Measurements from ENCODE around the gene DMRTC2. TPM values are rescaled to one million over a fixed set of nuclear protein-coding genes. Genes with fewer than 3 reads are reported as not detected.

DMRTC2 gene
- total RNA-seq, 1 experiment from 2014 or later: not detected

GRCh38 chr19:41864374-41864773, 19.5 kb downstream of the DMRTC2 start:
- ATAC-seq: no peak
- peaks cover 30% of the 10 kb centered on the region for H3K36me3 ChIP-seq (ENCODE audit: control insufficient read depth, insufficient read depth, low read length)
- H3K9me3 ChIP-seq (ENCODE audit: control insufficient read depth, insufficient read depth, low read depth, low read length): no peaks in the 10 kb centered on the region
- CTCF ChIA-PET: no interaction called here
- DNase-seq (ENCODE audit: low read depth, low spot score): no peak
- TF ChIP-seq TCF7L2 (IDR thresholded peaks at IDR 0.05; ENCODE audit: low read depth, low read length) (no peak), POLR2AphosphoS5 (IDR thresholded peaks at IDR 0.05; ENCODE audit: low read depth, low read length) (no peak), CTCF (IDR thresholded peaks at IDR 0.05) (no peak), SIN3A (IDR thresholded peaks at IDR 0.05; ENCODE audit: borderline replicate concordance, insufficient read depth, low read depth, low read length) (no peak)
- TF ChIP-seq, protein P1, sequence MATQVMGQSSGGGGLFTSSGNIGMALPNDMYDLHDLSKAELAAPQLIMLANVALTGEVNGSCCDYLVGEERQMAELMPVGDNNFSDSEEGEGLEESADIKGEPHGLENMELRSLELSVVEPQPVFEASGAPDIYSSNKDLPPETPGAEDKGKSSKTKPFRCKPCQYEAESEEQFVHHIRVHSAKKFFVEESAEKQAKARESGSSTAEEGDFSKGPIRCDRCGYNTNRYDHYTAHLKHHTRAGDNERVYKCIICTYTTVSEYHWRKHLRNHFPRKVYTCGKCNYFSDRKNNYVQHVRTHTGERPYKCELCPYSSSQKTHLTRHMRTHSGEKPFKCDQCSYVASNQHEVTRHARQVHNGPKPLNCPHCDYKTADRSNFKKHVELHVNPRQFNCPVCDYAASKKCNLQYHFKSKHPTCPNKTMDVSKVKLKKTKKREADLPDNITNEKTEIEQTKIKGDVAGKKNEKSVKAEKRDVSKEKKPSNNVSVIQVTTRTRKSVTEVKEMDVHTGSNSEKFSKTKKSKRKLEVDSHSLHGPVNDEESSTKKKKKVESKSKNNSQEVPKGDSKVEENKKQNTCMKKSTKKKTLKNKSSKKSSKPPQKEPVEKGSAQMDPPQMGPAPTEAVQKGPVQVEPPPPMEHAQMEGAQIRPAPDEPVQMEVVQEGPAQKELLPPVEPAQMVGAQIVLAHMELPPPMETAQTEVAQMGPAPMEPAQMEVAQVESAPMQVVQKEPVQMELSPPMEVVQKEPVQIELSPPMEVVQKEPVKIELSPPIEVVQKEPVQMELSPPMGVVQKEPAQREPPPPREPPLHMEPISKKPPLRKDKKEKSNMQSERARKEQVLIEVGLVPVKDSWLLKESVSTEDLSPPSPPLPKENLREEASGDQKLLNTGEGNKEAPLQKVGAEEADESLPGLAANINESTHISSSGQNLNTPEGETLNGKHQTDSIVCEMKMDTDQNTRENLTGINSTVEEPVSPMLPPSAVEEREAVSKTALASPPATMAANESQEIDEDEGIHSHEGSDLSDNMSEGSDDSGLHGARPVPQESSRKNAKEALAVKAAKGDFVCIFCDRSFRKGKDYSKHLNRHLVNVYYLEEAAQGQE (IDR thresholded peaks at IDR 0.05; ENCODE audit: insufficient read depth in 1 of 2, low read depth in 2 of 2, low read length in 1 of 2): no peak
- in situ Hi-C loops (cut with HindIII; ENCODE audit: low pct_unique_long_range_greater_than_20kb, low sequenced_read_pairs) (no loop called here), intact Hi-C loops (cut with micrococcal nuclease; ENCODE audit: unreplicated experiment) (no loop called here)
- no TSS peak for BruUV-seq (replicated peaks)
- no peaks in the 10 kb centered on the region for H3K27me3 ChIP-seq (ENCODE audit: control insufficient read depth, insufficient read depth, low read length)
- H3K4me3 ChIP-seq (ENCODE audit: low read depth in 2 of 2, low read length in 2 of 2): no peak overlapping the region
- 0 out of 2 replicates have a peak overlapping the region, but pooled peaks have one; percentile 17 for H3K27ac ChIP-seq (ENCODE audit: low read length)
- H3K4me1 ChIP-seq (ENCODE audit: control insufficient read depth, insufficient read depth, low read length): peaks cover 32% of the 10 kb centered on the region
- POLR2A ChIA-PET: no interaction called here

GRCh38 chr19:41866284-41866683, 21.4 kb downstream of the DMRTC2 start:
- POLR2A ChIA-PET: no interaction called here
- H3K4me1 ChIP-seq (ENCODE audit: control insufficient read depth, insufficient read depth, low read length): peaks cover 30% of the 10 kb centered on the region
- in situ Hi-C loops (cut with HindIII; ENCODE audit: low pct_unique_long_range_greater_than_20kb, low sequenced_read_pairs) (no loop called here), intact Hi-C loops (cut with micrococcal nuclease; ENCODE audit: unreplicated experiment) (no loop called here)
- DNase-seq (ENCODE audit: low read depth, low spot score) (no peak), ATAC-seq (no peak)
- H3K9me3 ChIP-seq (ENCODE audit: control insufficient read depth, insufficient read depth, low read depth, low read length): no peaks in the 10 kb centered on the region
- TF ChIP-seq SIN3A (IDR thresholded peaks at IDR 0.05; ENCODE audit: borderline replicate concordance, insufficient read depth, low read depth, low read length): no peak
- TF ChIP-seq POLR2AphosphoS5 (IDR thresholded peaks at IDR 0.05; ENCODE audit: low read depth, low read length): 0 out of 2 replicates have a peak, but pooled peaks have one; percentile 27
- TF ChIP-seq, protein P1 (IDR thresholded peaks at IDR 0.05; ENCODE audit: insufficient read depth in 1 of 2, low read depth in 2 of 2, low read length in 1 of 2): no peak
- CTCF ChIA-PET: interaction anchor here (0.6 kb wide), 1 partner anchor 68 kb away, joined by 5 read pairs; no protein-coding TSS in a partner anchor
- peaks cover 18% of the 10 kb centered on the region for H3K36me3 ChIP-seq (ENCODE audit: control insufficient read depth, insufficient read depth, low read length)
- H3K4me3 ChIP-seq (ENCODE audit: low read depth in 2 of 2, low read length in 2 of 2): no peak overlapping the region
- no TSS peak for BruUV-seq (replicated peaks)
- no peak overlapping the region for H3K27ac ChIP-seq (ENCODE audit: low read length)
- no peaks in the 10 kb centered on the region for H3K27me3 ChIP-seq (ENCODE audit: control insufficient read depth, insufficient read depth, low read length)
